Left renal cortex interstitium (tissue), 4 donors: ENCODE measurements around the gene FIP1L1. TPM values are rescaled to one million over a fixed set of nuclear protein-coding genes. Genes with fewer than 3 reads are reported as not detected.
"Not testable (repeated sequence)": the region's sequence is repeated elsewhere in the genome, so short reads cannot be mapped to it uniquely, and the experiment has no call there.

ENCODE experiments used
- DNase-seq, 4 donors: peaks; one replicate each; pipeline ENCODE4 v3.0.0-alpha.2; 2013; ENCODE audit warnings: low read depth in 4 of 4, low spot score in 2 of 4, missing footprints in 1 of 4
- polyA plus RNA-seq, 4 donors: library from polyadenylated mRNA; unstranded; fragments of 120-200 nt; gene quantifications; one replicate each; pipeline ENCODE4 v1.2.1, GENCODE V29; 2013; ENCODE audit not compliant: insufficient read length in 4 of 4

FIP1L1 gene
- polyA plus RNA-seq, 4 donors: 82.7 to 113 (median 105) TPM

GRCh38 chr4:53374777-53375258, 2.6 kb upstream of the FIP1L1 start:
- DNase-seq: no peak

GRCh38 chr4:53376900-53377299, 541 bp upstream of the FIP1L1 start:
- DNase-seq: no peak

GRCh38 chr4:53378171-53378482, 686 bp downstream of the FIP1L1 start:
- DNase-seq: no peak

- no peak for DNase-seq
Observed at GRCh38 chr4:53380221-53380620, 2.8 kb downstream of the FIP1L1 start.

GRCh38 chr4:53409479-53409878, 32.0 kb downstream of the FIP1L1 start:
- DNase-seq: not testable (repeated sequence)

GRCh38 chr4:53419208-53419607, 41.8 kb downstream of the FIP1L1 start:
- DNase-seq: no peak

GRCh38 chr4:53421791-53422190, 44.4 kb downstream of the FIP1L1 start:
- DNase-seq: no peak

GRCh38 chr4:53422367-53422766, 44.9 kb downstream of the FIP1L1 start:
- no peak for DNase-seq

GRCh38 chr4:53424280-53424679, 46.8 kb downstream of the FIP1L1 start:
- no peak for DNase-seq

GRCh38 chr4:53427366-53427765, 49.9 kb downstream of the FIP1L1 start:
- no peak for DNase-seq

- no peak for DNase-seq
Observed at GRCh38 chr4:53431052-53431451, 53.6 kb downstream of the FIP1L1 start.

GRCh38 chr4:53432528-53433424, 55.3 kb downstream of the FIP1L1 start:
- no peak for DNase-seq

- DNase-seq: no peak
Observed at GRCh38 chr4:53436251-53436650, 58.8 kb downstream of the FIP1L1 start.

- DNase-seq: no peak
Observed at GRCh38 chr4:53441564-53441963, 64.1 kb downstream of the FIP1L1 start.

- DNase-seq: no peak
Observed at GRCh38 chr4:53444954-53445353, 67.5 kb downstream of the FIP1L1 start.

- DNase-seq: no peak
Observed at GRCh38 chr4:53450773-53451172, 73.3 kb downstream of the FIP1L1 start.

GRCh38 chr4:53453385-53453784, 75.9 kb downstream of the FIP1L1 start:
- no peak for DNase-seq

- peak in 1 of 4 donors; percentile 3 for DNase-seq
Observed at GRCh38 chr4:53455766-53456165, 78.3 kb downstream of the FIP1L1 start.

- no peak for DNase-seq
Observed at GRCh38 chr4:53456178-53456577, 78.7 kb downstream of the FIP1L1 start.

- no peak for DNase-seq
Observed at GRCh38 chr4:53459548-53459947, 82.1 kb downstream of the FIP1L1 start.

- no peak for DNase-seq
Observed at GRCh38 chr4:53461244-53461643, 83.8 kb downstream of the FIP1L1 start.

GRCh38 chr4:53463340-53463739, 85.9 kb downstream of the FIP1L1 start:
- DNase-seq: no peak
